Measurements from ENCODE around the gene CSNK1D. TPM values are rescaled to one million over a fixed set of nuclear protein-coding genes. Genes with fewer than 3 reads are reported as not detected.

Gene CSNK1D
- total RNA-seq, 1 experiment from 2014 or later = 111 TPM

DNA sequence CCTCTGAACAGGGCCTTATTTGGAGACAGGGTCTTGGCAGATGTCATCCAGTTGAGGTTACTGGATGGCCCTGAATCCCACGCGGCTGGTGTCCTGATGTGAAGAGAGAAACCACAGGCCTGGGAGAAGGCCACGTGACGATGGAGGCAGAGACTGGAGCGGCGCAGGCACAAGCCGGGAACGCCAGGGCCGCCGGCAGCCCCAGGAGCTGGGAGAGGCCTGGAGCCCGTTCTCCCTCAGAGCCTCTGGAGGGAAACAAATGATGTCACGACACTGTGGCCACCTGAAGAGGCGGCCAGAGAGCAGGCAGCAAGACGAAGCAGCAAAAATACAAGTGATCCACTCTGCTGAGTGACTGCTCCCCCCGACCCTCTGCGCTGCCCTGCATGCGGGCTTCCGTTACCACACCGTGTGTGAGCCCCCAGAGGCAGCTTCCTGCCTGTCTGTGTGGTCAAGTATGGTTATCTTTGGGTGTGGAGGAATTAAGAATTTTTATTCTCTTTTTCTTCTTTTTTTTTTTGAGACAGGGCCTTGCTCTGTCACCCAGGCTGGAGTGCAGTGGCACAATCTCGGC is 32.3 kb upstream of the CSNK1D start (continued):
- TF ChIP-seq, protein P1, sequence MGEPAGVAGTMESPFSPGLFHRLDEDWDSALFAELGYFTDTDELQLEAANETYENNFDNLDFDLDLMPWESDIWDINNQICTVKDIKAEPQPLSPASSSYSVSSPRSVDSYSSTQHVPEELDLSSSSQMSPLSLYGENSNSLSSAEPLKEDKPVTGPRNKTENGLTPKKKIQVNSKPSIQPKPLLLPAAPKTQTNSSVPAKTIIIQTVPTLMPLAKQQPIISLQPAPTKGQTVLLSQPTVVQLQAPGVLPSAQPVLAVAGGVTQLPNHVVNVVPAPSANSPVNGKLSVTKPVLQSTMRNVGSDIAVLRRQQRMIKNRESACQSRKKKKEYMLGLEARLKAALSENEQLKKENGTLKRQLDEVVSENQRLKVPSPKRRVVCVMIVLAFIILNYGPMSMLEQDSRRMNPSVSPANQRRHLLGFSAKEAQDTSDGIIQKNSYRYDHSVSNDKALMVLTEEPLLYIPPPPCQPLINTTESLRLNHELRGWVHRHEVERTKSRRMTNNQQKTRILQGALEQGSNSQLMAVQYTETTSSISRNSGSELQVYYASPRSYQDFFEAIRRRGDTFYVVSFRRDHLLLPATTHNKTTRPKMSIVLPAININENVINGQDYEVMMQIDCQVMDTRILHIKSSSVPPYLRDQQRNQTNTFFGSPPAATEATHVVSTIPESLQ (CRISPR knock-in tag; IDR thresholded peaks at IDR 0.05) = no peak
- TF ChIP-seq, protein P2, sequence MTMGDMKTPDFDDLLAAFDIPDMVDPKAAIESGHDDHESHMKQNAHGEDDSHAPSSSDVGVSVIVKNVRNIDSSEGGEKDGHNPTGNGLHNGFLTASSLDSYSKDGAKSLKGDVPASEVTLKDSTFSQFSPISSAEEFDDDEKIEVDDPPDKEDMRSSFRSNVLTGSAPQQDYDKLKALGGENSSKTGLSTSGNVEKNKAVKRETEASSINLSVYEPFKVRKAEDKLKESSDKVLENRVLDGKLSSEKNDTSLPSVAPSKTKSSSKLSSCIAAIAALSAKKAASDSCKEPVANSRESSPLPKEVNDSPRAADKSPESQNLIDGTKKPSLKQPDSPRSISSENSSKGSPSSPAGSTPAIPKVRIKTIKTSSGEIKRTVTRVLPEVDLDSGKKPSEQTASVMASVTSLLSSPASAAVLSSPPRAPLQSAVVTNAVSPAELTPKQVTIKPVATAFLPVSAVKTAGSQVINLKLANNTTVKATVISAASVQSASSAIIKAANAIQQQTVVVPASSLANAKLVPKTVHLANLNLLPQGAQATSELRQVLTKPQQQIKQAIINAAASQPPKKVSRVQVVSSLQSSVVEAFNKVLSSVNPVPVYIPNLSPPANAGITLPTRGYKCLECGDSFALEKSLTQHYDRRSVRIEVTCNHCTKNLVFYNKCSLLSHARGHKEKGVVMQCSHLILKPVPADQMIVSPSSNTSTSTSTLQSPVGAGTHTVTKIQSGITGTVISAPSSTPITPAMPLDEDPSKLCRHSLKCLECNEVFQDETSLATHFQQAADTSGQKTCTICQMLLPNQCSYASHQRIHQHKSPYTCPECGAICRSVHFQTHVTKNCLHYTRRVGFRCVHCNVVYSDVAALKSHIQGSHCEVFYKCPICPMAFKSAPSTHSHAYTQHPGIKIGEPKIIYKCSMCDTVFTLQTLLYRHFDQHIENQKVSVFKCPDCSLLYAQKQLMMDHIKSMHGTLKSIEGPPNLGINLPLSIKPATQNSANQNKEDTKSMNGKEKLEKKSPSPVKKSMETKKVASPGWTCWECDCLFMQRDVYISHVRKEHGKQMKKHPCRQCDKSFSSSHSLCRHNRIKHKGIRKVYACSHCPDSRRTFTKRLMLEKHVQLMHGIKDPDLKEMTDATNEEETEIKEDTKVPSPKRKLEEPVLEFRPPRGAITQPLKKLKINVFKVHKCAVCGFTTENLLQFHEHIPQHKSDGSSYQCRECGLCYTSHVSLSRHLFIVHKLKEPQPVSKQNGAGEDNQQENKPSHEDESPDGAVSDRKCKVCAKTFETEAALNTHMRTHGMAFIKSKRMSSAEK (CRISPR knock-in tag; IDR thresholded peaks at IDR 0.05; ENCODE audit: borderline replicate concordance) = no peak
- TF ChIP-seq ZNF396 (CRISPR knock-in tag; IDR thresholded peaks at IDR 0.05; ENCODE audit: borderline replicate concordance) (no peak), CREB1 (CRISPR knock-in tag; IDR thresholded peaks at IDR 0.05) (no peak), ZNF219 (CRISPR knock-in tag; IDR thresholded peaks at IDR 0.05; ENCODE audit: borderline replicate concordance) (no peak), TEAD4 (CRISPR knock-in tag; IDR thresholded peaks at IDR 0.05) (no peak), SMAD3 (CRISPR knock-in tag; IDR thresholded peaks at IDR 0.05; ENCODE audit: borderline replicate concordance) (no peak)
- TF ChIP-seq, protein P3, sequence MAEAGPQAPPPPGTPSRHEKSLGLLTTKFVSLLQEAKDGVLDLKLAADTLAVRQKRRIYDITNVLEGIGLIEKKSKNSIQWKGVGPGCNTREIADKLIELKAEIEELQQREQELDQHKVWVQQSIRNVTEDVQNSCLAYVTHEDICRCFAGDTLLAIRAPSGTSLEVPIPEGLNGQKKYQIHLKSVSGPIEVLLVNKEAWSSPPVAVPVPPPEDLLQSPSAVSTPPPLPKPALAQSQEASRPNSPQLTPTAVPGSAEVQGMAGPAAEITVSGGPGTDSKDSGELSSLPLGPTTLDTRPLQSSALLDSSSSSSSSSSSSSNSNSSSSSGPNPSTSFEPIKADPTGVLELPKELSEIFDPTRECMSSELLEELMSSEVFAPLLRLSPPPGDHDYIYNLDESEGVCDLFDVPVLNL (CRISPR knock-in tag; IDR thresholded peaks at IDR 0.05; ENCODE audit: borderline replicate concordance, low read depth) = no peak

DNA sequence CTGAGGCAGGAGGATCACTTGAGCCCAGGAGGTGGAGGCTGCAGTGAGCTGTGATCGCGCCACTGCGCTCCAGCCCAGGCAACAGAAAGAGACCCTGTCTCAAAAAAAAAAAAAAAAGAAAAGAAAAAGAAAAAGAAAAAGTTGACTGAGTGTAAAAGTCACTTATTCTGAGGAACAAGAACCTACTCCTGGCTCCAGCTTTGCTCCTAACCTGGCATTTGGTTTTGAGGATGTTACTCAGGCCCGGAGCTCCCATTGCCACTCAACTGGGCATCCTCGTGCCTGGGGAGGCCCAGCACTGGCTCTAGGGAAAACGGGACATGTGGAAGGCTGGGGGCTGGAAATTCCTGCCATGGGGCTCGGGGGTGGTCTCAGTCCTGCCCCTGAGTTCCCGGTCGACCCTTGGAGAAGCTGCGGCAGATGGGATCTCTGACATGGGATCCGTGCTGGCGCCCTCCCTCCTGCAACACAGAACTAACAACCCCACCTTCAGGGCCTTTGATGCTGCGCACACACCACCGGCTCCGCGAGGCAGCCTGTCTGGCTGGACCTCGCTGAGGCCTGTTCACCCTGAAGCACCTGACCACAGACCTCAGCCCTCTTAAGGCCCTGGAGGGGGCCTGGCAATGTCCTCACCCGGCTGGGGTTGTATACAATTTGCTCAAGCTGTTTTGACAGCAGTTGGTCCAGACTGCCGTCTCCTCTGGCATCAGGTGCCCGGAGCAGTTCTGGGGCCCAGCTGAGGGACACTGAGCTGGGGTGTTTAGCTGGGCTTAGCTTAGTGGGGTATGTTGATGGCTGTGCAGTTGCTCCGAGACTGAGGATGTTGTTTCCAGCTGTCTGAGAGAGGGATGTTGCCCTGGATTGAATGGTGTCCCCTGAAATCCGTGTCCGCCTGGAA is 31.6 kb upstream of the CSNK1D start:
- Mint-ChIP-seq H3K27me3 (ENCODE audit: low read depth) (no peaks in the 10 kb centered on the region; the same call in 1 of the 2 replicates), H3K36me3 (no peaks in the 10 kb centered on the region), H3K4me1 (no peaks in the 10 kb centered on the region), H3K27ac (0 out of 2 replicates have a peak overlapping the region, but pooled peaks have one; percentile 45), H3K9me3 (no peaks in the 10 kb centered on the region), H3K4me3 (no peak overlapping the region)
- ChIA-PET CTCF (interaction anchor here (0.7 to 1.2 kb wide), 3 partner anchors 12 to 69 kb away, joined by 3 to 5 read pairs (median 4); no protein-coding TSS in a partner anchor), POLR2A (no interaction called here)
- ATAC-seq = peak; percentile 29; the same call in 1 of the 2 replicates
- TF ChIP-seq TEAD4 (CRISPR knock-in tag; IDR thresholded peaks at IDR 0.05) = no peak
- TF ChIP-seq ZNF219 (CRISPR knock-in tag; IDR thresholded peaks at IDR 0.05; ENCODE audit: borderline replicate concordance) = no peak
- TF ChIP-seq, protein P4, sequence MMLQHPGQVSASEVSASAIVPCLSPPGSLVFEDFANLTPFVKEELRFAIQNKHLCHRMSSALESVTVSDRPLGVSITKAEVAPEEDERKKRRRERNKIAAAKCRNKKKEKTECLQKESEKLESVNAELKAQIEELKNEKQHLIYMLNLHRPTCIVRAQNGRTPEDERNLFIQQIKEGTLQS (CRISPR knock-in tag; conservative IDR thresholded peaks at IDR 0.05) = no peak
- no peak for TF ChIP-seq SMAD3 (CRISPR knock-in tag; IDR thresholded peaks at IDR 0.05; ENCODE audit: borderline replicate concordance)
- TF ChIP-seq ZNF263 (CRISPR knock-in tag; IDR thresholded peaks at IDR 0.05; ENCODE audit: low read depth) = no peak
- TF ChIP-seq, protein P5, sequence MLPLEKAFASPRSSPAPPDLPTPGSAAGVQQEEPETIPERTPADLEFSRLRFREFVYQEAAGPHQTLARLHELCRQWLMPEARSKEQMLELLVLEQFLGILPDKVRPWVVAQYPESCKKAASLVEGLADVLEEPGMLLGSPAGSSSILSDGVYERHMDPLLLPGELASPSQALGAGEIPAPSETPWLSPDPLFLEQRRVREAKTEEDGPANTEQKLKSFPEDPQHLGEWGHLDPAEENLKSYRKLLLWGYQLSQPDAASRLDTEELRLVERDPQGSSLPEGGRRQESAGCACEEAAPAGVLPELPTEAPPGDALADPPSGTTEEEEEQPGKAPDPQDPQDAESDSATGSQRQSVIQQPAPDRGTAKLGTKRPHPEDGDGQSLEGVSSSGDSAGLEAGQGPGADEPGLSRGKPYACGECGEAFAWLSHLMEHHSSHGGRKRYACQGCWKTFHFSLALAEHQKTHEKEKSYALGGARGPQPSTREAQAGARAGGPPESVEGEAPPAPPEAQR (CRISPR knock-in tag; IDR thresholded peaks at IDR 0.05) = no peak
- no peak for DNase-seq (ENCODE audit: low spot score)
